SK-N-MC (cell line): Measurements from ENCODE around the gene STAG3.

ENCODE experiments used
- EZH2 ChIP-seq: fragments of 200-600 bp; sonication (generic); IDR thresholded peaks from one replicate; pipeline ENCODE4 v1.6.1; 2017; ENCODE audit warnings: antibody characterized with exemption
- POLR2AphosphoS5 ChIP-seq: IDR thresholded peaks from 2 replicates; pipeline ENCODE4 v1.6.1; 2012; ENCODE audit warnings: mild to moderate bottlenecking, low read depth, low read length, borderline replicate concordance

DNA sequence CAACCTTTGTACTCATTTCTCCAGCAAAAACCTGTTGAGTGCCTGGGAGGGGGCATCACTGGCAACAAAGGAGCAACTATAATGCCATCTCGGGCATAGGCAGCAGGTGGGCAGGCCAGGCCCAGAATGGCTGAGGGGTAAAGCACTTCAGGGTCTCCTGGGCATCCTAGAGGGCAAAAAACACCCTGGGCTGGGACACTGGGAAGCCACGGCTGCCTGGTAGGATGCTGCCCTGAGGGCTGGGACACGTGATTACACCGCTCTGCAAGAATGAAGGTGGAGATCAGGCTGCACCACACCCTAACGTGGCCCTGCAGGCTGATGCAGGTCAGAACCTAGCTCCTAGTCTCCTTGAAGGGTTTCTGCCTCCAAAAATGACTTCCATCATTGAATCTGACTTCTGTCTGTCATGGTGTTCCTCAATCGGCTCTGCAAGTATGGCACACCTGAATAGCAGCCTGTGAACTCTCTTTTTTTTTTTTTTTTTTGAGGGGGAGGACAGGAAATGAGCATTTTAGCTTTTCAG is 14.6 kb upstream of the STAG3 start:
- TF ChIP-seq POLR2AphosphoS5 (no peak), EZH2 (no peak)
